PC-9 (cell line): ENCODE results near the gene UCP1.

Experiments
- CTCF ChIP-seq: fragments of 200-600 bp; sonication (generic); conservative IDR thresholded peaks from 2 replicates; pipeline ENCODE4 v1.6.1; 2017; ENCODE audit warnings: mixed run types, antibody characterized with exemption, mild to moderate bottlenecking, moderate library complexity
- EZH2 ChIP-seq: fragments of 200-600 bp; sonication (generic); IDR thresholded peaks from 2 replicates; pipeline ENCODE4 v1.8.0; 2017; ENCODE audit warnings: antibody characterized with exemption, low read depth

GRCh38 chr4:140523370-140523856, 45.3 kb downstream of the UCP1 start:
- TF ChIP-seq CTCF = no peak
- TF ChIP-seq EZH2 = no peak
